Tongue (tissue), 2 donors: ENCODE measurements around the gene HAP1. TPM values are rescaled to one million over a fixed set of nuclear protein-coding genes. Genes with fewer than 3 reads are reported as not detected.
"Not testable (repeated sequence)": the region's sequence is repeated elsewhere in the genome, so short reads cannot be mapped to it uniquely, and the experiment has no call there.

Experiments
- DNase-seq: peaks from one replicate; pipeline ENCODE4 v3.0.0-alpha.2; 2015
- total RNA-seq: library from RNA; depleted of rRNA; stranded (reverse); fragments of >200 nt; gene quantifications from one replicate; pipeline ENCODE4 v1.2.3, GENCODE V29; 2014

The HAP1 gene, protein sequence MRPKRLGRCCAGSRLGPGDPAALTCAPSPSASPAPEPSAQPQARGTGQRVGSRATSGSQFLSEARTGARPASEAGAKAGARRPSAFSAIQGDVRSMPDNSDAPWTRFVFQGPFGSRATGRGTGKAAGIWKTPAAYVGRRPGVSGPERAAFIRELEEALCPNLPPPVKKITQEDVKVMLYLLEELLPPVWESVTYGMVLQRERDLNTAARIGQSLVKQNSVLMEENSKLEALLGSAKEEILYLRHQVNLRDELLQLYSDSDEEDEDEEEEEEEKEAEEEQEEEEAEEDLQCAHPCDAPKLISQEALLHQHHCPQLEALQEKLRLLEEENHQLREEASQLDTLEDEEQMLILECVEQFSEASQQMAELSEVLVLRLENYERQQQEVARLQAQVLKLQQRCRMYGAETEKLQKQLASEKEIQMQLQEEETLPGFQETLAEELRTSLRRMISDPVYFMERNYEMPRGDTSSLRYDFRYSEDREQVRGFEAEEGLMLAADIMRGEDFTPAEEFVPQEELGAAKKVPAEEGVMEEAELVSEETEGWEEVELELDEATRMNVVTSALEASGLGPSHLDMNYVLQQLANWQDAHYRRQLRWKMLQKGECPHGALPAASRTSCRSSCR
- 0.41 TPM for total RNA-seq

DNA sequence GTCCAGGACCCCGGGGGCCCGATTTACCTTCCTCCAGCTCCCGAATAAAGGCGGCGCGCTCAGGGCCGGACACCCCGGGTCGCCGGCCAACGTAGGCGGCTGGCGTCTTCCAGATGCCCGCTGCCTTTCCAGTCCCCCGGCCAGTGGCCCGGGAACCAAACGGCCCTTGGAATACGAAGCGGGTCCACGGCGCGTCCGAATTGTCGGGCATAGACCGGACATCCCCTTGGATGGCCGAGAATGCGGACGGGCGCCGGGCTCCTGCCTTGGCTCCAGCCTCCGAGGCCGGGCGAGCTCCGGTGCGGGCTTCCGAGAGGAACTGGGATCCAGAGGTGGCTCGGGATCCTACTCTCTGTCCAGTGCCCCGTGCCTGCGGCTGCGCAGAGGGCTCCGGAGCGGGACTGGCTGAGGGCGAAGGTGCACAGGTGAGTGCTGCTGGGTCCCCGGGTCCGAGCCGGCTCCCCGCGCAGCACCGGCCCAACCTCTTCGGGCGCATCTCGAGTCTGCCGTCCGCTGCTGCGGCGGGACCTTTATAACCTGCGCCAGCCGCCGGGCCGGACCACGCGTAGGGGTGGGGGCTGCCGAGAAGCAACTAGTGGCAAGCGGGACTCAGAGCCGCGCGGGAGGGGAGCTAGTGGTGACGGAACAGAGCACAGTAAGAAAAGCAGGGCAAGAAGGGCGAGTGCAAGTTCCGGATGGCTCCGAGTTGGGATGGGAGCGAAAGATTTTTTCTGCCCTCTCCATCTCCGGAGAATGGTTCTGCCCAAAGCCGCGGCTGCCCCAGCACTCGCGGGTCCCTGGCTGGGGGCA, at the start of gene HAP1:
Gene HAP1 (minus strand): TSS at position 505 of the 810 bp plus-strand sequence. CDS start 9 bp downstream, at position 496.
- DNase-seq: peak; percentile 31

DNA sequence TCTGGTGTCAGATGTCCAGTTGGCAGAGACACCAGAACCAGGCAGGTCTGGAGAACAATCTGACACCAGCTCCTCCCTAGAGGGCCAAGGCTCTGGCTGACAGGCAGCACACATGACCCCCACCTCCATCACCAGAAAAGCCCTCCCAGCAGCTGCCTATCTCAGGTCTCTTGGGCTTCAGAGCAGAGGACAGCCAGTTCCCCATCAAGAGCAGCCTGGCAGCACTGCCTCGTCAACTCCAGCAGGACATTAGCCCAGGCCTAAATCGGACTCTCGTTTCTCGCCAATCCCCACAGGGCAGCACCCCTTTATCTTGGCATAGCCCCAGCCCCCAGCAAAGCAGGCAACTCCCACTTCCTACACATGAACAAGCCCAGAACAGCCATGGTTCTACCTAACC, 47.7 kb upstream of the HAP1 start:
- DNase-seq: no peak

DNA sequence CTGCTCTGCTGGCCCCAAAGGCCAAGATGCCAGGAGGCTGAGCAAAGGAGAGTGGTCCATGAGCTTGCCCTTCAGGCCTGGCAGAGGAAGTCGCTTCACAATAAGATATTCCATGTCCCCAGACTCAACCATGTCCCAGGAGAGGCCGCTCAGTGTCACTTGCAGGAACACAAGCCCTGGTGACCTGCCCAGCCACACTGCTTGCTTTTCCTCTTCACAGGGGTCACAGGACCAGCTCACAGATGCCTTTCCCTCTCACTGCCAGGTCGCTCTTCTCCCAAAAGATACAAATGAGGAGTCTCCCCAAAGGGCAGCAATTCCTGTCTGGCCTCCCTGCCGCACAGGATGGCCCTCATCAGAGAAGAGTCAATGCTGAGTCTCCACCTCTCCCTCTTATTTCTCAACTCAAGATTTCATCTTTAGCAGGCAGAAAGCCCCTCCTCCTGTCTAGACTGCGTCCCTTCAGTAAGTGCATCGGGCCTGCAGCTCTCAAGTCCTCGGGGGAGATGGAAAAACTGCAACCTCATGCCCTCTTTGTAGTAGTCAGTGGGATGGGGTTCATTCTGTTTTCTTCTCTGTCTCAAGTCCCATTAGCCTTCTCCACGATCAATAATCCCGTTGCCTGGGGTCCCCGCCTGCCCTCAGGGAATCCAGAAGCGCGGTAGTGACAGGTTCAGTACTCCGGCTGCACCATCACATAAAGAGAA, 47.1 kb upstream of the HAP1 start:
- no peak for DNase-seq

DNA sequence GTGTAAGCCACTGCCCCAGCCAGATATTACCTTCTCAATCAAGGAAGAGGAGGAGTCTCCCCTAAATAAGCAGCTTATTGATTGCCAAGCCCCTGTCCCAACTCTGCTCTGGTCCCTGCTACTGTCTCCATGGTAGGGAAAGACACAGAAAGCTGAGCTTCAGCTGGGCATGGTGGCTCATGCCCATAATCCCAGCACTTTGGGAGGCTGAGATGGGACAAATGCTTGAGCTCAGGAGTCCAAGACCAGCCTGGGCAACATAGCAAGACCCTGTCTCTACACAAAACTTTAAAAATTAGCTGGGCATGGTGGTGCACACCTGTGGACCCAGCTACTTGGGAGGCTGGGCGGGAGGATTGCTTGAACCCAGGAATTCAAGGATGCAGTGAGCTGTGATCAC, 45.5 kb upstream of the HAP1 start:
- no peak for DNase-seq

DNA sequence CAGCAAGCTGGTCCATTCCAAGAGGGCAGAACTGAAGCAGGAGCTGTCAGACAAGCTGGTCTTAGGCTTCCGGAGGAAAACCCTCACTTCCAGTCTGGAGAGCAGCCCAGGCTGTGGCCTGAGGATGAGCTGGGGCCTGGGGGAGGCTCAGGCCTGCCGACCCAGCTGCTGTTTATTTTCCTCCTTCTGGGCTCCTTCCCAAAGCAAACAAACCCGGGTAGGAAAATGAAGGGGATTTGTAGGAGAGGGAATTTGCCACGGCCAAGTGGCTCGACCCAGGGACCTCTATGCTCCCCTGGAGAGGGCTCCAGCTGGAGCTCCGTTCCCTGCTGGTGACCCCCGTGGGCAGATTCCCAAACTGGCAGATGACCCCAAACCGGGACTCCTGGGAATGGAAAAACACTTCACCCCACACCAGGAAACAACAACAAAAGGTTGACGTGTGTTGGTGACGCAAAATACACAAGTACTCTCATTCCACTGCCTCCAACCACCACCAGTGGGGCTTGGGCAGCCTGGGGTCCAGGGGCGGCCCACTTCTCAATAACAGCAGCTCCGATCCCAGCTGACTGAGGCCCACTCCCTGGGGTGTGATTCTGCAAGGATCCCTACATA, 43.2 kb upstream of the HAP1 start:
- peak; percentile 94 for DNase-seq

DNA sequence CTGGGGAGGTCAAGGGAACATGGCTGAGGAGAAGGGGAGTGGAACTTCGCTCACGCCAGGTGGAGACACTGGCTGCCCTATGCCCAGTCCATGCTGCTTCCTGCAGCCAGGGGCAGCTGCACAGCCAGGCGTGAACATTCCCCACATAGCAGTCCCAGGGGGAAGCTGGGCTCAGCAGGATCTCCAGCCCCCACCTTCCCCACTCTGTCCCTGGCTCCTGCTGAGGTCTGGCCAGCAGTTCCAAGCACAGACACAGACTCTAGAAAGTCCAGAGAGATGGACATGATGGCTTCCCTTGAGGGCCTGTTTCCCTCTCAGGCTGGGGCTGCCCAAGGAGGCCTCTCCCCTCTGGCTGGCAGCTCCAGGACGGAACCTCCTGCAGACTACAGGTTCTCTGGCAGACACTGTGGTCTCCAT, 42.7 kb upstream of the HAP1 start:
- peak; percentile 79 for DNase-seq

DNA sequence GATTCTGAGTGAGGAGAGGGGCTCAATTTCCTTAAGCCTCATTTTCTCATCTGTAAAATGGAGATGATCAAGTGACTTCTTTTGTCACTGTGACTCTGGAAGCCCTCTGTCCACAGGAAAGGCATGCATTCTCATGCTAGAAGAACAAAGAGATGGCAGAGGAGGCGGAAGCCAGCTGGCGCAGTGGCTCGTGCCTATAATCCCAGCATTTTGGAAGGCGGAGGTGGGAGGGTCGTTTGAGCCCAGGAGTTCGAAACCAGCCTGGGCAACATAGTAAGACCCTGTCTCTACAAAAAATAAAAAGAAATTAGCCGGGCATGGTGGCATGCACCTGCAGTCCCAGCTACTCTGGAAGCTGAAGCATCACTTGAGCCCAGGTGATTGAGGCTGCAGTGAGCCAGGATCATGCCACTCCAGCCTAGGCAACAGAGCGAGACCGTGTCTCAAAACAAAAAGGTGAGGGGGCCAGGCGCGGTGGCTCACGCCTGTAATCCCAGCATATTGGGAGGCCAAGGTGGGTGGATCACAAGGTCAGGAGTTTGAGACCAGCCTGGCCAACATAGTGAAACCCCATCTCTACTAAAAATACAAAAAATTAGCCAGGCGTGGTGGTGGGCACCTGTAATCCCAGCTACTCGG, 41.9 kb upstream of the HAP1 start:
- DNase-seq: not testable (repeated sequence)

DNA sequence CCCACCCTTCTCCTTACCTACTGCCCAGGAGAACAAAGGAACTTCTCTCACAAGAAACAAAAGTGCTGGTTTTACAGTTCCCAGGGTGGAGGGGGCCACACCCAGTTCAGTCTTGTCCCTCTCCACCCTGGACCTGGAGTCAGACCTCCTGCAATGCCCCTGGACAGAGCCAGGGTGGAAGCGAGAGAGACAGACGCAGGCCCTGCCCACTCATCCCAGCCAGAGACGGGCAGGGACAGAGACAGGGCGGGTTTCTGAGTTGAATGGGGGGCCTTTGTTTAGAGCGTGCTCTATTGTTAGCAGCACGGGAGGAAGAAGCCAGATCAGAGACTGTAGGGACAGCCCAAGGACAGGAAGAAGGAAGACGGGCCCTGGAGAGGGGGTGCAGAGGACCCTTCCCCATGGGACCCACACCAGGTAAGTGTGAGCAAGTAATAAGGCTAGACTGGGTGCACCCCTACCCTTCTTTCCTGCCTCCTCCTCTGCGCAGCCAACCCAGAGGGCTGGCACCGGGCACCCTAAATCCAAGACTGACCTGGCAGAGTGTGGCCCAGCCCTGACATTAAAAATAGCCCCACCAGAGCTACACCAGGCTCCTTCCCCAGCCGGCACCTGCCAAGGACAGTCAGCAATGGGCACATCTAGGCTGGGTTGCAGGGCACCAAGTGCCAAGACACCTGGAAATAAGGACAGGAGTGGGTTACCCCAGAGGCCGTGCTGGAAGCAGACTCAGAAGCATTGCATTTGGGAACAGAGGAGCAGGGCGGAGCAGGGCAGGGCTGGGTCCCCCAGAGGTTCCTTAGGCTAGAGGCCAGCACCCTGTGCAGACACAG, 41.2 kb upstream of the HAP1 start:
- DNase-seq: no peak

DNA sequence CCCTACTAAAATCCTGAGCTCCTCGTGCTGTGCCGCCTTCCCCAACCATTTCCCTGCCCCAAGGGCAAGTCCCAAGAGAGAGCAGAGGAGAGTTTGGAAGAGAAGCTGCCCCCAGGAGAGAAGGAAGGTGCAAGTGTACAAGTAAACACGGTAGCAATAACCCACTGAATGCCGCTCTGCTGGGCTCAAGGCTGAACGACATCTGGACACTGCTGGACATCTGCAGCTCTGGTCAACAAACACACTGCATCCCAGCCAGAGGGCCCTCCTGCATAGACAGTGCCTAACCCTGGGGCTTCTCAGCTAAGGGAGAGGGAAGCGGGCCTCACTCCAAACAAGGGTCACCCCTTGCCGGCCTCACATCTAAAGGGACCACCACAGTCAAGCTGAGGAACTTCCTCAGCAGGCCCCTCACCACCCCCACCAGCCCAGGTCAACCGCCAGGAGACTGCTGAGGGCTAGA, 39.3 kb upstream of the HAP1 start:
- no peak for DNase-seq

DNA sequence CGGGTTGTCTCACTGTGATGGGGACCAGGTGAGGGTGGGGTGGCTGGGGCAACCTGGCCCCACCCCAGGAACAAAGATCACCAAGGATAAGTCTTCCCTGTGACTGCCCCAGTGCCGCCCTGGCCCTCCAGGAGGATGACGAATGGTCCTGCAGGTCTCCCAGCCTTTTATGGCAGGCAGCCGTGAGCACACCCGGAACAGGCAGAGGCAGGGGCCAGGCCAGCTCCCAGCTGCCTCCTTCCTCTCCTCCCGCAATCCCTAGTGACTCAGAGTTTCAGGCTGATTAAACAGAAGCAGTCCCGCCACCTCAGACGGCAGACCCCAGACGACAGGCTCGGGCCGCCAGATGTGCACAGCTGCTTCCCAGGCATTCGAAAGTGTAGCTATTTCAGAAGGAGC, 38.7 kb upstream of the HAP1 start:
- DNase-seq: peak; percentile 82

DNA sequence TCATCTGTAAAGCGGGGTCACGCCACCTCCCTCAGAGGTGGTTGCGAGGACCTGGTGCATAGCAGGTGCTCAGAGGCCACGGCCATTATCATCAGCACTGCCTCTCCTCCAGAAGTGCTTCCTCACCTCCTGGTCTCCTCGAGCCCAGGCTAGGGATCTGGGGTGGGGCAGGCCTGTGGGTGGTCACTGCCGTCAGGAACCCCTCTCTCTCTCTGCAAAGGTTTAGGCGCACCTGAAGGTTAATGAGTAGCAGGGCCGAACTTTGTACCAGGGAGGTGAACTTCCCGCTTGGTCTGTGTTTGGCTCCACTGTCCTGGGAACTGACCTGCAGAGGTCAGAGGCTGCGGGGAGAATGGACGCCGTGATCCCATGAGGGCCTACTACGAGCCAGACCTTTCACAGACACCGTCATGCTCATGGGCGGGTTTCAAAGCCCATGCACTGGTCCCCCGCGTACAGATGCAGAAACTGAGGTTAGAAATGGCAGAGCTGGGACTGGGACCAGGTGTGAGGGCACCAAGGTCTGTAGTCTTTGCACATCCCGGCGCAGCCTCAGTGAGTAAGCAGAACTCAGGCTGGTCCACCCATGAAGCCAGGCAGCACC, 38.2 kb upstream of the HAP1 start:
- DNase-seq: no peak

DNA sequence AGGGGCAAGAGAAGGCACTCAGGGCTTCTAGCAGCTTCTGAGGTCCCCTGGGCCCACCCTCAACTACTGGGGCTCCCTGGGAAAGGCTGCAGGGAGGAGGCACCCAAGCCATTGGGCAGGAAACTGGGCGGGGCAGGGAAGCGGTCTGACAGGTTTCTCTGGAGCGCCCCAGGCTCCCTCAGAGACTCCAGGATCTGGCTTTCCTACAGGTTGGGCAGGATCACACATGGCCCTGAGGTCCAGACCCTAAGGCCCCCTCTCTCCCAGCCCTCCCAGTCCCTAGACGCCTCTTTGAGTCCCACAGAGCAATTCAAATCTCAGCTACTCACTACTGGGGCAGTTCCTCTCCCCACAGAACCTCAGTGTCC, 37.8 kb upstream of the HAP1 start:
- peak; percentile 49 for DNase-seq

DNA sequence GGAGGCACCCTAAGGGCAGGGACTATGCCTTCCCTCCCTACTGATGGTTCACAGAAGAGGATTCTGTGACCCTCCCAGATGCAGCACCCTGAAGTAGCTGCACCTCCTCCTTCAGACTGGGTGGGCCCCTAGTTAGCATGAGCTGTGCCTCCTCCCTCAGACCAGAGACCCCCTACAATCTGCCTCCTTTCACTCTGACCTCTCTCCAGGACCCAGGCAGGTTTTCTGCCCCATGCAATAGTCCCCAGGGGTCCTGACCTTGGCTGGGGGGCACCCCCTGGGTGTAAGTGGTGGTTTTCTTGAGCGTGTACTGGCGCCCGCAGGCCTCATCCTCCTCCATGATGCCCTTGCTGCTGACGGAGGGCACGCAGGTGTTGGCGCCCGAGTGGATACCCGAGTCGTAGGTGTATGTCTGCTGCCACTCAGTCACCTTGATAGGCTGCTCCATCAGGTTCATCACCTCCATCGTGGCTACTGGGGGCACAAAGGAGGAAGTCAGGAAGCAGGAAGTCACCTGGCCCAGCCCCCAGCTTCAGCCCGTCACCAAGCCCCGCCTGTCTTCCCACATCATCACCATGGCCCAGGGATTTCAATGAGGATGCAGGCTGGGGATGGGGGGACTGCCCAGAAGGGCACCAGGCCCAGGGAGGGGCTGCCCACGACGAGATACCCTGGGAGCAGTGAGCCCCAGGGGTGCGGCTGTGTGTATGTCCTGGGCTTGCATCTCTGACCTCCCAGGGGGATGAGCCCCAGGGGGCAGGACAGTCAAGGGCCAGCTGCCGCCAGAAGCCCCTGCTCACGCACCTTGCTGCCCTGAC, 37.2 kb upstream of the HAP1 start:
- DNase-seq: no peak

DNA sequence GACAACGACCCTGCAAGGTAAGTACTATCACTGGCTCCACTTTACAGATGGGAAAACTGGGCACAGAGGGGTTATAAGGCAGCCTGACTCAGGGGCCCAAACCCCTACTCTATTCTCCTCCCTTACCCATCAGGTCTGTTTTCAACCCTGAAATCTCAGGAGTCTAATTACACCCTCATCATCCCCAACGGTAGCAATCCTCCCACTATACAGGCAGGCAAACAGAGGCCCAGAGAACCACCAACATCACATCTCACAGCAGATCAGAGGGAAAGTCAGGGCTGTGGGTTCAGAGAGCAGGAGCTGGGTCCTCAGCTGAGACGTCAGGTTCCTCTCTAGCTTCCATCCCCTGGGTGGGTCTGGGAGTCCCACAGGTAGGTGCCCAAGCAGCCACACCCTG, 35.5 kb upstream of the HAP1 start:
- DNase-seq: no peak

DNA sequence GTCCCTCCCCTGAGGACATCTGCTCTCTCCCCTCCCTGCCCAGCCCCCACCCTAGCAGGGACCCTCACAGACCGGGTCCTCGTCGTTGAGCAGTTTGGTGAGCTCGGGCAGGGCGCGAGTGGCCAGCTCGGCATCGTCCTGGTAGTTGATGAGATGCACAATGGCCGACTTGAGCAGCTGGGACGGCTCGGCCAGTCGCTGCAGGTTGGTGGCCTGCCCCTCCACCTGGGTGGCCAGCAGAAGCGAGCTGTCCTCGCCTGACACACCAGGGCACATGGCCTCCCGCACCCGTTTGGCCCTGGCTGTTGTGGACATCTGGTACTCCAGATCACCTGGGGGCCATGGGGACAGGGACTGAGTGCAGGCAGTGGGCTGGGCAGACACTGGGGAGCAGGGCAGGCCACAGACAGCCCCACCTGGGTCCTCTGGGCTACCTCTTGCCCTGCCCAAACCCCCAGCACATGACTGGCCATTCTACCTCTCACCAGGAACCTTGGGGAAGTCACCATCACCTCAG, 35.0 kb upstream of the HAP1 start:
- DNase-seq: no peak

DNA sequence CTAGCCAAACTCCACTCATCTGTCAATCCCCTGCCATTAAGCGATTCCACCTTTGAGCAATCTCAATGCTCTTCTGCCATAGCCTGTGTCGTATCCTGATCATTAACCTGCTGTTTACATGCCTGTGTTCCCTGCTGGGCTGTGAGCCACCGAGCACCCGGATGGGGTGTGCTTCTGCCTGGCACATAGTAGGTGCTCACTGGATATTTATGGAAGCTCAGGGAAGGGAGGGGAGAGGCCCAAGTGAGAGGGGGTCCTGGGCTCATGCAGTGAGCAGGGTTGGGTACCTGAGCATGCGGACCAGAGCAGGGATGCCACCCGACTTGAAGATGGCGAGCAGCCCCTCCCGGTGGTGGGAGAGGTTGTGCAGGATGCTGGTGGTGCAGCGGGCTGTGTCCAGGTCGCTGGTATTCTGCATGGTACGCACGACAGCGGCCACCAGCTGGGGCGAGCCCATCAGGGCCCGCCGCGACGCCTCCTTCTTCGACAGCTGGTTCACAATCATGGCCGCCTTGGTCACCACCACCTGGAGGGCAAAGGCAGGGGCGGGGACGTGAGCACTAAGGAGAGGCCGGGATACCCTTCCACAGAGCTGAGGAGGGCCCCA, 34.3 kb upstream of the HAP1 start:
- no peak for DNase-seq

DNA sequence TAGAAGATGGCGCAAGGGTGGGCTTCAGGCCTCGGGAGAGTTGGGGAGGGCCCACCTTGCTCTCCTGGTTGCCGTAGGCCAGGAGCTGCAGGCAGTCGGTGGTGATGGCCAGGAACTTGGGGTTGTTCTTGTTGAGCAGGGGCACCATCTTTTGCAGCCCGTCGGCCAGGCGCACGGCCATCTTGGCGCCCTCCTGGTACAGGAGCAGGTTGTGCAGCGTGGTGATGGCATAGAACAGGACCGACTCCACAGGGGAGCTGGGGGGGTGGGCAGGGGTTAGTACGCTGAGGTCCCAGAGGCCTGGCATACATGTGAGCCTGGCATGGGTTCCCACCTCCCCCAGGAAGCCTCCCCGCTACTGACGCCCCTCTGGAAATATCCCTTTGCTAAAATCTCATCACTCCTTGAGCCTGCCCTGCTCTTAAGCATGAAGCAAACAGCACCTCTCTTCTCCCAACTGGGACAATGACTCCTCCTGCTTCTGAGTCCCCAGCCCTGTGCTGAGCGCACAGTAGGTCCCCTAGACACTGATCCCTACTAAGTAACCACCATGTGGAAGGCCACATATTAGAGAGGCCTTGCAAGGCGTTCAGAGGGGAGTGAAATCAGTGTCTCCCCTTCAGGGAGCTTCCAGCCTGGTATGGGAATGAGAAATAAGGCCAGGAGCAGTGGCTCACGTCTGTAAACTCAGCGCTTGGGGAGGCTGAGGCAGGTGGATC, 33.0 kb upstream of the HAP1 start:
- no peak for DNase-seq

DNA sequence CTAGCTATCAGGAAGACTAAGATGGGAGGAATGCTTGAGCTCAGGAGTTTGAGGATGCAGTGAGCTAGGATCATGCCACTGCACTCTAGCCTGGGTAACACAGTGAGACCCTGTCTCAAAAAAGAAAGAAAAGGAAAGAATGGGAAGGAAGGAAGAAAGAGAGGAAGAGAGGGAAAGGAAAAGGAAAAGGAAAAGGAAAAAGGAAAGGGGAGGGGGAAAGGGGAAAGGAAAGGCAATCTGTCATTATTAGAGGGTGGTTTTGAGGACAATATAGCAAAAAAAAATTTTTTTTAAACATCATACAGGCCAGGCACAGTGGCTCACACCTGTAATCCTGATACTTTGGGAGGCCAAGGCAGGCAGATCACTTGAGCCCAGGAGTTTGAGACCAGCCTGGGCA, 31.7 kb upstream of the HAP1 start:
- no peak for DNase-seq
